Measurements from ENCODE around the gene ANO7. TPM values are rescaled to one million over a fixed set of nuclear protein-coding genes. Genes with fewer than 3 reads are reported as not detected.

Gene ANO7
- total RNA-seq, 1 experiment from 2014 or later, result 0.84 TPM

DNA sequence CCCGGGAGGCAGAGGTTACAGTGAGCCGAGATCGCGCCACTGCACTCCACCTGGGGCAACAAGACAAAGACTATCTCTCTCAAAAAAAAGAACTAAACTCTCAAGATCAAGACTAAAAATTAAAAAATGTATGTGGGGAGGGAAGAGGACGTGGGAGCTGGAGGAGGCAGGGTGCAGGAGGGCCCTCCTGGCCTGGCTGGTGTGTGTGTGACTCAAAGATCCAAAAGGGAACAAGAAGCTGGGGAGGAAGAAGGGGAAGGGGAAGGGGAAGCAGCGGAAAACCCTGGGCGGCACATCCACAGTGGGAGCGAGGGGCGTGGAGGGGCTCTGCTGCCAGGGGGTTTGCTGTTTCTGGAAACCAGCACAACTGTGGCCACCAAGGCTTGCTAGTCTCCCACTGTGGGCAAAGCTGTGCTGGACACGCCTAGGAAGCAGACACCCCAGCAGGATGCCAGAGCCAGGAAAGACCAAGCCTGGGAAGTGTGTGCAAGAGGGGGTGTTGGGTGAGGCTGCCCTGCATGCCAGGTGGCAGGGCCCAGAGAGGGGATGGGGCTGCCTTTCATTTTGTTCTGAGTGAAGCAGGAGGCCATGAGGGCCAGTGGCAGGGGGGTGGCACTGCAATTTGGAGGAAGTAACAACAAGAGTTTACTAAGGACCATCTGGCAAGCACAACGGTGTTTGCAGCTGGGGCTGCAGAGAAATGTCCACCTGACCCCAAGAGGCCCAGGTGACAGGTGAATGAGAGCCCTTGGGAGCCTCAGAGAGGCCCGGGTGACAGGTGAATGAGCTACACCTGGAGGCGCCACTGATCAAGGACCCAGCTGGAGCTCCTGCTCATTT lies 44.5 kb downstream of the ANO7 start:
- ChIA-PET POLR2A (no interaction called here), CTCF (no interaction called here), RAD21 (ENCODE audit: low non-redundant PET in 1 of 2, low total read pairs in 2 of 2, uncharacterized antibody in 2 of 2, unreplicated experiment in 2 of 2) (no interaction called here)
- Histone ChIP-seq H3K27me3 (ENCODE audit: insufficient read depth, low read length) (no peaks in the 10 kb centered on the region), H3K9me3 (ENCODE audit: control insufficient read depth in 1 of 2, insufficient read depth in 1 of 2, low read depth in 1 of 2, low read length in 2 of 2) (no peaks in the 10 kb centered on the region), H3K9ac (ENCODE audit: low read length) (no peak overlapping the region), H3K27ac (ENCODE audit: low read depth, low read length) (no peak overlapping the region), H3K4me3 (replicated peaks in 1 of 2; ENCODE audit: low read depth in 1 of 2, low read length in 2 of 2) (no peak overlapping the region), H2AFZ (ENCODE audit: low read depth, low read length, poor library complexity, severe bottlenecking) (no peak overlapping the region), H4K20me1 (ENCODE audit: insufficient read depth) (no peaks in the 10 kb centered on the region), H3K4me2 (ENCODE audit: low read length) (no peak overlapping the region), H3K4me1 (ENCODE audit: control insufficient read depth in 1 of 2, insufficient read depth in 2 of 2, low read length in 2 of 2) (no peaks in the 10 kb centered on the region), H3K36me3 (ENCODE audit: control insufficient read depth in 1 of 2, insufficient read depth in 2 of 2, low read length in 2 of 2) (peaks cover 70 to 83% of the 10 kb centered on the region in 2 experiments), H3K9me2 (ENCODE audit: insufficient read depth) (no peaks in the 10 kb centered on the region), H3K79me2 (ENCODE audit: insufficient read depth, low read length) (peaks cover under 1% of the 10 kb centered on the region; the same call in 1 of the 2 replicates)
- no peak for DNase-seq (ENCODE audit: low read depth, low spot score)
- intact Hi-C loops (cut with micrococcal nuclease), result no loop called here
- BruUV-seq (replicated peaks), result no TSS peak
- TF ChIP-seq POLR2AphosphoS5 (IDR thresholded peaks at IDR 0.05; ENCODE audit: low read depth, low read length), result no peak
- TF ChIP-seq ZNF274 (IDR thresholded peaks at IDR 0.05; ENCODE audit: low read depth, low read length), result no peak
- TF ChIP-seq TCF7L2 (IDR thresholded peaks at IDR 0.05; ENCODE audit: borderline replicate concordance, extremely low read depth, insufficient read depth, insufficient read length), result no peak
- ATAC-seq, result no peak

DNA sequence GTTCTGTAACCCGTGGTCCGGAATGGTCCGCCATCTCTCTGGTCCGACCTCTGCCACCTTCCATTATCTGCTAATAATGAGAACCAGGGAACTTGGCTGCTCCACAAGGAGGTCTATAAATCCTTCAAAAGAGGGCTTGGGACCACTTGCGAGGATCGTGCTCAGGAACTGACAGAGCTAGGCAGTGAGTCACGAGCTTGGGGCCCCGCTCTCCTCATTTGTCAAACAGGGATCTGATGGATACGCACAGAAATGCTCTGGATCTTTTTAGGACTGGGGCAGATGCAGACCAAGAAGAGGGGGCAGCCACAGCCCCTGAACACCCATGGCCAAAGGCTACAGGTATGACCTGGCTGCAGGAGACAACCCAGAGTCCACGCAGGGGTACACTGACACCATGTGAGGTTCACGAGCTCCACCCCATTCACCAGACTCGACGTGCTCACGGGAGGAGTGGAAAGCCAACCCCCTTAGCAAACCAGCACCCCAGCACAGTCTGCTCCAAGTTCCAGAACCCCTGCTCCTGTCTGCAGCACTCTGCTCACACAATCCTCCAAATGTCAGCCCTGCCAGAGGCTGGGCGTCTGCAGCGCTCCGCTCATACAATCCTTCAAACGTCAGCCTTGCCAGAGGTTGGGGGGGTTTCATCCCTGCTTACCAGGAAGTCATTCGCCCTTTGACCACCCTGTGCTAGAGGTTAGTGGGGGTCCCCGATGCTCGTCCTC lies 45.8 kb downstream of the ANO7 start:
- Histone ChIP-seq H3K4me1 (ENCODE audit: control insufficient read depth in 1 of 2, insufficient read depth in 2 of 2, low read length in 2 of 2) (no peaks in the 10 kb centered on the region), H2AFZ (ENCODE audit: low read depth, low read length, poor library complexity, severe bottlenecking) (no peak overlapping the region), H4K20me1 (ENCODE audit: insufficient read depth) (no peaks in the 10 kb centered on the region), H3K4me2 (ENCODE audit: low read length) (no peak overlapping the region), H3K79me2 (ENCODE audit: insufficient read depth, low read length) (peaks cover 3% of the 10 kb centered on the region; the same call in 1 of the 2 replicates), H3K9me2 (ENCODE audit: insufficient read depth) (no peaks in the 10 kb centered on the region), H3K27ac (ENCODE audit: low read depth, low read length) (no peak overlapping the region), H3K36me3 (ENCODE audit: control insufficient read depth in 1 of 2, insufficient read depth in 2 of 2, low read length in 2 of 2) (peaks cover 71 to 84% of the 10 kb centered on the region in 2 experiments), H3K4me3 (replicated peaks in 1 of 2; ENCODE audit: low read depth in 1 of 2, low read length in 2 of 2) (no peak overlapping the region), H3K9me3 (ENCODE audit: control insufficient read depth in 1 of 2, insufficient read depth in 1 of 2, low read depth in 1 of 2, low read length in 2 of 2) (no peaks in the 10 kb centered on the region), H3K27me3 (ENCODE audit: insufficient read depth, low read length) (no peaks in the 10 kb centered on the region), H3K9ac (ENCODE audit: low read length) (no peak overlapping the region)
- ChIA-PET POLR2A (no interaction called here), RAD21 (ENCODE audit: low non-redundant PET in 1 of 2, low total read pairs in 2 of 2, uncharacterized antibody in 2 of 2, unreplicated experiment in 2 of 2) (no interaction called here), CTCF (no interaction called here)
- DNase-seq (ENCODE audit: low read depth, low spot score), result no peak
- intact Hi-C loops (cut with micrococcal nuclease), result no loop called here
- no peak for TF ChIP-seq TCF7L2 (IDR thresholded peaks at IDR 0.05; ENCODE audit: borderline replicate concordance, extremely low read depth, insufficient read depth, insufficient read length)
- TF ChIP-seq RAD21 (IDR thresholded peaks at IDR 0.05; ENCODE audit: low read depth), result no peak
- no TSS peak for BruUV-seq (replicated peaks)
- ATAC-seq, result no peak
